GM12878 (cell line): Measurements from ENCODE around the gene SLC1A5. TPM values are rescaled to one million over a fixed set of nuclear protein-coding genes. Genes with fewer than 3 reads are reported as not detected.

Experiments used
- ATAC-seq: fragments of 200-7000 bp; cut with Tn5 transposase; 3 replicates; pipeline ENCODE4 v1.9.1; 2020; ENCODE audit warnings: mild to moderate bottlenecking, moderate library complexity
- BruUV-seq: library from RNA; stranded (reverse); fragments of 400-500 nt; replicated peaks from 2 replicates; lab custom pipeline; 2021; lab: Mats Ljungman, UMichigan
- CTCF ChIA-PET: fragments of 300-600 bp; sonication (Branson Sonifier 250); formaldehyde crosslinking; extraction: SDS; loops from one replicate; lab custom pipeline; 2021; ENCODE audit warnings: inconsistent platforms; lab: Yijun Ruan, JAX
- POLR2A ChIA-PET: fragments of 350-600 bp; formaldehyde crosslinking; extraction: SDS; loops from one replicate; lab custom pipeline; 2021; ENCODE audit warnings: inconsistent platforms; lab: Charles Lee
- RAD21 ChIA-PET: fragments of 300-600 bp; sonication (Branson Sonifier 250); formaldehyde crosslinking; loops from one replicate; lab custom pipeline; 2023; ENCODE audit warnings: antibody characterized with exemption; ENCODE audit not compliant: unreplicated experiment; lab: Charles Lee
- SMC1A ChIA-PET: fragments of 300-600 bp; sonication (Branson Sonifier 250); formaldehyde crosslinking; loops from one replicate; lab custom pipeline; 2023; ENCODE audit not compliant: unreplicated experiment, uncharacterized antibody; lab: Charles Lee
- DNase-seq: peaks from one replicate; pipeline ENCODE4 v3.0.0-alpha.2; 2011; ENCODE audit warnings: low read depth, low spot score
- FAIRE-seq: peaks from 3 replicates; lab custom pipeline; 2011; peaks lifted over from hg19 to GRCh38; lab: Jason Lieb, UNC
- H2AFZ ChIP-seq: 2 replicates; pipeline ENCODE4 v1.6.0; 2011; ENCODE audit warnings: low read depth, low read length, control low read depth; ENCODE audit not compliant: control insufficient read depth
- H3K27ac ChIP-seq: 2 replicates; pipeline ENCODE4 v1.5.1; 2011; ENCODE audit warnings: control low read depth; ENCODE audit not compliant: control insufficient read depth, insufficient read depth
- H3K27me3 ChIP-seq, 2 experiments: replicated peaks in 1 of 2; 2 replicates each; pipeline versions ENCODE4 v1.6.0 to v1.6.1; 2011; ENCODE audit warnings: low read length in 1 of 2; ENCODE audit not compliant: control insufficient read depth in 2 of 2, insufficient read depth in 2 of 2
- H3K36me3 ChIP-seq, 2 experiments: 2 replicates each; pipeline ENCODE4 v1.5.1; 2011; ENCODE audit warnings: low read length in 1 of 2; ENCODE audit not compliant: control insufficient read depth in 2 of 2, insufficient read depth in 2 of 2
- H3K4me1 ChIP-seq: 2 replicates; pipeline ENCODE4 v1.6.1; 2011; ENCODE audit warnings: mild to moderate bottlenecking, low read length, moderate library complexity, mixed read lengths; ENCODE audit not compliant: control insufficient read depth, insufficient read depth
- H3K4me2 ChIP-seq: 2 replicates; pipeline ENCODE4 v1.6.0; 2011; ENCODE audit warnings: control low read depth; ENCODE audit not compliant: control insufficient read depth, insufficient read depth
- H3K4me3 ChIP-seq: fragments of 200-600 bp; sonication (generic); 2 replicates; pipeline ENCODE4 v1.5.1; 2016
- H3K79me2 ChIP-seq: 2 replicates; pipeline ENCODE4 v1.6.0; 2011; ENCODE audit warnings: low read length; ENCODE audit not compliant: control insufficient read depth, insufficient read depth
- H3K9ac ChIP-seq: 2 replicates; pipeline ENCODE4 v1.8.0; 2011; ENCODE audit warnings: low read length, control low read depth, mixed read lengths; ENCODE audit not compliant: control insufficient read depth, insufficient read depth
- H3K9me3 ChIP-seq: replicated peaks from 3 replicates; pipeline ENCODE4 v1.5.1; 2011; ENCODE audit warnings: mild to moderate bottlenecking, low read length; ENCODE audit not compliant: control insufficient read depth, insufficient read depth
- H4K20me1 ChIP-seq: 2 replicates; pipeline ENCODE4 v1.6.0; 2011; ENCODE audit not compliant: control insufficient read depth, insufficient read depth
- ASH2L ChIP-seq: fragments of 300-600, 200-600 bp; sonication (generic); IDR thresholded peaks from 2 replicates; pipeline ENCODE4 v1.6.1; 2017; ENCODE audit warnings: low read depth, mild to moderate bottlenecking, borderline replicate concordance
- CBFB ChIP-seq: IDR thresholded peaks from 2 replicates; pipeline ENCODE4 v1.6.1; 2016; ENCODE audit warnings: antibody characterized with exemption, low read depth
- CBX5 ChIP-seq: sonication (generic); IDR thresholded peaks from 2 replicates; pipeline ENCODE4 v1.6.1; 2016; ENCODE audit warnings: low read depth, moderate library complexity, mild to moderate bottlenecking, inconsistent platforms
- CHD2 ChIP-seq: IDR thresholded peaks from 2 replicates; pipeline ENCODE4 v1.6.1; 2011; ENCODE audit warnings: low read depth, low read length, improper control_type of control experiment, borderline replicate concordance
- HCFC1 ChIP-seq: fragments of 150-350 bp; IDR thresholded peaks from 2 replicates; pipeline ENCODE4 v1.6.1; 2014; ENCODE audit warnings: low read length
- KAT2A ChIP-seq: conservative IDR thresholded peaks from 2 replicates; pipeline ENCODE4 v1.6.1; 2011; ENCODE audit warnings: low read depth, low read length; ENCODE audit not compliant: control insufficient read depth
- MXI1 ChIP-seq: fragments of 150-350 bp; IDR thresholded peaks from 2 replicates; pipeline ENCODE4 v1.6.1; 2011; ENCODE audit warnings: low read depth, mild to moderate bottlenecking, inconsistent platforms, low read length, improper control_type of control experiment
- MYB ChIP-seq: fragments of 150-350 bp; IDR thresholded peaks from 2 replicates; pipeline ENCODE4 v1.6.1; 2014; ENCODE audit warnings: mild to moderate bottlenecking, low read depth, low read length, borderline replicate concordance
- NFIC ChIP-seq: IDR thresholded peaks from 2 replicates; pipeline ENCODE4 v1.6.1; 2012; ENCODE audit warnings: low read depth, mild to moderate bottlenecking, inconsistent platforms, low read length, moderate library complexity
- NFXL1 ChIP-seq: fragments of 450-650 bp; IDR thresholded peaks from 2 replicates; pipeline ENCODE4 v1.6.1; 2017; ENCODE audit warnings: antibody characterized with exemption, mild to moderate bottlenecking, borderline replicate concordance
- NFYA ChIP-seq: IDR thresholded peaks from 2 replicates; pipeline ENCODE4 v1.6.1; 2011; ENCODE audit warnings: low read depth, mild to moderate bottlenecking, low read length, improper control_type of control experiment, borderline replicate concordance
- NRF1 ChIP-seq: conservative IDR thresholded peaks from 2 replicates; pipeline ENCODE4 v1.6.1; 2011; ENCODE audit warnings: mild to moderate bottlenecking, low read depth, low read length, improper control_type of control experiment
- RAD51 ChIP-seq: fragments of 450-650 bp; IDR thresholded peaks from 2 replicates; pipeline ENCODE4 v1.6.1; 2016; ENCODE audit warnings: moderate library complexity, mild to moderate bottlenecking, inconsistent platforms
- RELA ChIP-seq: fragments of 450-650 bp; IDR thresholded peaks from 2 replicates; pipeline ENCODE4 v1.8.0; 2014; ENCODE audit warnings: borderline replicate concordance; ENCODE audit not compliant: partially characterized antibody
- RUNX3 ChIP-seq: IDR thresholded peaks from 2 replicates; pipeline ENCODE4 v1.6.1; 2012; ENCODE audit warnings: low read length, inconsistent platforms
- TCF3 ChIP-seq: IDR thresholded peaks from 2 replicates; pipeline ENCODE4 v1.6.1; 2012; ENCODE audit warnings: low read depth, mild to moderate bottlenecking, low read length, borderline replicate concordance; ENCODE audit not compliant: insufficient read depth
- ZNF24 ChIP-seq: fragments of 450-650 bp; IDR thresholded peaks from 2 replicates; pipeline ENCODE4 v1.6.1; 2017; ENCODE audit warnings: antibody characterized with exemption, mild to moderate bottlenecking
- WGBS: methylation state at CpG from one replicate; pipeline ENCODE4 v1.1.6; 2016; ENCODE audit warnings: low lambda C conversion rate; ENCODE audit not compliant: insufficient replicate concordance, insufficient coverage; ENCODE audit errors: missing lambda C conversion rate; 5-methylcytosine and 5-hydroxymethylcytosine counted together
- in situ Hi-C: fragments of 300-500 bp; cut with MboI; formaldehyde crosslinking; loops from 9 replicates; pipeline ENCODE4 v1.14.3; 2018; ENCODE audit warnings: mixed read lengths
- intact Hi-C: fragments of 100-400 bp; cut with micrococcal nuclease; formaldehyde crosslinking; loops from one replicate; pipeline ENCODE4 v1.14.2; 2022; ENCODE audit not compliant: unreplicated experiment
- polyA plus RNA-seq, 11 experiments: library from polyadenylated mRNA; depleted of rRNA in 4 of 11; unstranded in 6 of 11; stranded (reverse) in 5 of 11; fragments of >200 nt; fragmentation: Nextera tagmentation in 4 of 11; fragmentation: Illumina TruSeq in 1 of 11; extraction: Ambion mirVana in 4 of 11; extraction: Trizol in 1 of 11; gene quantifications; 1 replicate in 1 of 11; 2 replicates in 10 of 11; pipeline versions ENCODE4 v1.2.1 to v1.2.3, GENCODE V29; 2011 to 2016; ENCODE audit warnings: inconsistent platforms in 2 of 11, missing spikeins in 2 of 11, low read depth in 1 of 11
- total RNA-seq, 4 experiments: library from RNA; depleted of rRNA in 3 of 4; stranded (reverse); fragments of >200 nt in 3 of 4; fragmentation: Illumina TruSeq in 1 of 4; extraction: Trizol in 1 of 4; gene quantifications; 2 replicates each; pipeline versions ENCODE4 v1.2.1 to v1.2.3, GENCODE V29; 2013 to 2021
- TF ChIP-seq, protein P1 (sequence below): fragments of 450-650 bp; IDR thresholded peaks from 2 replicates; pipeline ENCODE4 v1.6.1; 2014; ENCODE audit warnings: mild to moderate bottlenecking
- TF ChIP-seq, protein P2 (sequence below): IDR thresholded peaks from 2 replicates; pipeline ENCODE4 v1.6.1; 2012; ENCODE audit warnings: low read depth, low read length, improper control_type of control experiment
- TF ChIP-seq, protein P3 (sequence below), 3 experiments: IDR thresholded peaks in 2 of 3; conservative IDR thresholded peaks in 1 of 3; 2 replicates each; pipeline ENCODE4 v1.5.1; 2011; ENCODE audit warnings: low read depth in 3 of 3, low read length in 3 of 3, mild to moderate bottlenecking in 3 of 3, control low read depth in 2 of 3, moderate library complexity in 2 of 3, inconsistent platforms in 1 of 3, mixed read lengths in 1 of 3; ENCODE audit not compliant: control insufficient read depth in 2 of 3, insufficient read depth in 1 of 3; ENCODE audit errors: extremely low read depth in 1 of 3

Gene SLC1A5
- total and polyA plus RNA-seq, 10 of the 15 experiments (the other 5 are each of a cell fraction or from before 2014, with no cell fraction given): 9.1 to 129 (median 60.9) TPM

- Histone ChIP-seq H3K36me3 (no peaks in the 10 kb centered on the region), H3K9ac (no peak overlapping the region), H4K20me1 (no peaks in the 10 kb centered on the region), H3K27me3 (no peaks in the 10 kb centered on the region), H3K27ac (no peak overlapping the region), H3K79me2 (no peaks in the 10 kb centered on the region), H3K4me1 (no peaks in the 10 kb centered on the region), H3K4me2 (no peak overlapping the region), H3K9me3 (no peaks in the 10 kb centered on the region), H3K4me3 (no peak overlapping the region), H2AFZ (no peak overlapping the region)
- SMC1A ChIA-PET: interaction anchor here (1.4 kb wide), 1 partner anchor 8 kb away, joined by 4 read pairs; no protein-coding TSS in a partner anchor
- DNase-seq: no peak
- intact Hi-C loops (no loop called here), in situ Hi-C loops (no loop called here)
- no peak for FAIRE-seq
- CTCF ChIA-PET: no interaction called here
- no TSS peak for BruUV-seq
- RAD21 ChIA-PET: no interaction called here
- POLR2A ChIA-PET: interaction anchor here (0.6 to 0.7 kb wide), 2 partner anchors 46 to 55 kb away, joined by 3 read pairs; no protein-coding TSS in a partner anchor
- ATAC-seq: no peak
- 53% methylated on average over 7 of the region's 7 CpGs for WGBS
- TF ChIP-seq KAT2A (no peak), NFXL1 (no peak), NFYA (no peak), ASH2L (no peak), CHD2 (no peak), NFIC (no peak), MXI1 (no peak), HCFC1 (no peak), CBX5 (no peak), RUNX3 (no peak), TCF3 (no peak), NRF1 (no peak), RAD51 (no peak), MYB (no peak), ZNF24 (no peak), RELA (no peak), CBFB (no peak)
- TF ChIP-seq, protein P1, sequence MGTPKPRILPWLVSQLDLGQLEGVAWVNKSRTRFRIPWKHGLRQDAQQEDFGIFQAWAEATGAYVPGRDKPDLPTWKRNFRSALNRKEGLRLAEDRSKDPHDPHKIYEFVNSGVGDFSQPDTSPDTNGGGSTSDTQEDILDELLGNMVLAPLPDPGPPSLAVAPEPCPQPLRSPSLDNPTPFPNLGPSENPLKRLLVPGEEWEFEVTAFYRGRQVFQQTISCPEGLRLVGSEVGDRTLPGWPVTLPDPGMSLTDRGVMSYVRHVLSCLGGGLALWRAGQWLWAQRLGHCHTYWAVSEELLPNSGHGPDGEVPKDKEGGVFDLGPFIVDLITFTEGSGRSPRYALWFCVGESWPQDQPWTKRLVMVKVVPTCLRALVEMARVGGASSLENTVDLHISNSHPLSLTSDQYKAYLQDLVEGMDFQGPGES: no peak
- TF ChIP-seq, protein P2, sequence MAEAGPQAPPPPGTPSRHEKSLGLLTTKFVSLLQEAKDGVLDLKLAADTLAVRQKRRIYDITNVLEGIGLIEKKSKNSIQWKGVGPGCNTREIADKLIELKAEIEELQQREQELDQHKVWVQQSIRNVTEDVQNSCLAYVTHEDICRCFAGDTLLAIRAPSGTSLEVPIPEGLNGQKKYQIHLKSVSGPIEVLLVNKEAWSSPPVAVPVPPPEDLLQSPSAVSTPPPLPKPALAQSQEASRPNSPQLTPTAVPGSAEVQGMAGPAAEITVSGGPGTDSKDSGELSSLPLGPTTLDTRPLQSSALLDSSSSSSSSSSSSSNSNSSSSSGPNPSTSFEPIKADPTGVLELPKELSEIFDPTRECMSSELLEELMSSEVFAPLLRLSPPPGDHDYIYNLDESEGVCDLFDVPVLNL: no peak
- TF ChIP-seq, protein P3, sequence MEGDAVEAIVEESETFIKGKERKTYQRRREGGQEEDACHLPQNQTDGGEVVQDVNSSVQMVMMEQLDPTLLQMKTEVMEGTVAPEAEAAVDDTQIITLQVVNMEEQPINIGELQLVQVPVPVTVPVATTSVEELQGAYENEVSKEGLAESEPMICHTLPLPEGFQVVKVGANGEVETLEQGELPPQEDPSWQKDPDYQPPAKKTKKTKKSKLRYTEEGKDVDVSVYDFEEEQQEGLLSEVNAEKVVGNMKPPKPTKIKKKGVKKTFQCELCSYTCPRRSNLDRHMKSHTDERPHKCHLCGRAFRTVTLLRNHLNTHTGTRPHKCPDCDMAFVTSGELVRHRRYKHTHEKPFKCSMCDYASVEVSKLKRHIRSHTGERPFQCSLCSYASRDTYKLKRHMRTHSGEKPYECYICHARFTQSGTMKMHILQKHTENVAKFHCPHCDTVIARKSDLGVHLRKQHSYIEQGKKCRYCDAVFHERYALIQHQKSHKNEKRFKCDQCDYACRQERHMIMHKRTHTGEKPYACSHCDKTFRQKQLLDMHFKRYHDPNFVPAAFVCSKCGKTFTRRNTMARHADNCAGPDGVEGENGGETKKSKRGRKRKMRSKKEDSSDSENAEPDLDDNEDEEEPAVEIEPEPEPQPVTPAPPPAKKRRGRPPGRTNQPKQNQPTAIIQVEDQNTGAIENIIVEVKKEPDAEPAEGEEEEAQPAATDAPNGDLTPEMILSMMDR (IDR thresholded peaks at IDR 0.05 in 2 of 3, conservative IDR thresholded peaks at IDR 0.05 in 1 of 3; ENCODE audit: control insufficient read depth in 2 of 3, extremely low read depth in 1 of 3, insufficient read depth in 1 of 3, low read depth in 3 of 3, low read length in 3 of 3): no peak
Measured at GRCh38 chr19:46813839-46814358, 25.5 kb upstream of the SLC1A5 start.
